Sciatic nerve (tissue), 2 donors: Measurements from ENCODE around the gene ZNG1B. TPM values are rescaled to one million over a fixed set of nuclear protein-coding genes. Genes with fewer than 3 reads are reported as not detected.
A peak's percentile ranks its signal among the peaks of the same experiment; 100 is the strongest.
"Not testable (repeated sequence)": the region's sequence is repeated elsewhere in the genome, so short reads cannot be mapped to it uniquely, and the experiment has no call there.

ENCODE experiments used
- ATAC-seq: fragments of 200-7000 bp; cut with Tn5 transposase; one replicate; pipeline ENCODE4 v1.9.1; 2020; ENCODE audit warnings: mild to moderate bottlenecking, moderate library complexity
- DNase-seq: peaks from one replicate; pipeline ENCODE4 v3.0.0-alpha.2; 2020; ENCODE audit warnings: low spot score
- intact Hi-C: fragments of 100-400 bp; cut with DNase I; formaldehyde crosslinking; loops from one replicate; pipeline ENCODE4 v1.14.2; 2022
- total RNA-seq: library from RNA; stranded (reverse); fragmentation: NEBNext Ultra II Directional; extraction: Animal tissue kit (Norgen Biotek cat#: 25700); gene quantifications from one replicate; pipeline ENCODE4 v1.2.1, GENCODE V29; 2021
- donor health status: DM: no; HTN: no; CAD: no.
- donor health status: DM: no; HTN: no; CAD: no.

Gene ZNG1B
- total RNA-seq, 1 donor from 2014 or later: 34.9 TPM

DNA sequence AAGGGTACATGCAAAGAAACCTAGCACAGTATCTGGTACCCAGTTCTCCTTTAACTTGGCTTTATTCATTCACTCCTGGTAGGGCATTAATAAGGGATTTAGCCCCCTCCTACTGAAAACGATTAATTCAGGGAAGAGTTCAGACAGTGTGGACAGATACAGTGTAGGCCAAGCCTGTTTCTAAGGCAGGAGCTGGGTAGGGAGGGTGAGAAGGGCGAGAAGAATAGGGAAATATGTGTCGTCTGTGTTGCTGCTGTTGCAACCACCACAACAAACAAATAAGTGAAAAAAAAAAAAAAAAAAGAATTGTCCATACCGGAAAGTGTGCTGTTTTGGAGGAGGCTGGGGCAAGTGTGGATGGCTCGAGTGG is 103.3 kb downstream of the ZNG1B start:
- DNase-seq, intact Hi-C loops: not testable (repeated sequence)
- peak; percentile 78 for ATAC-seq

GRCh38 chr2:113541204-113541975 is 103.9 kb downstream of the ZNG1B start:
- DNase-seq (peak; percentile 68), ATAC-seq (peak; percentile 82)

GRCh38 chr2:113541976-113542485 is 104.5 kb downstream of the ZNG1B start:
- DNase-seq (peak; percentile 58), ATAC-seq (peak; percentile 63)
- intact Hi-C loops: not testable (repeated sequence)

More at GRCh38 chr2:113541204-113541975, 103.9 kb downstream of the ZNG1B start:
- intact Hi-C loops: not testable (repeated sequence)

DNA sequence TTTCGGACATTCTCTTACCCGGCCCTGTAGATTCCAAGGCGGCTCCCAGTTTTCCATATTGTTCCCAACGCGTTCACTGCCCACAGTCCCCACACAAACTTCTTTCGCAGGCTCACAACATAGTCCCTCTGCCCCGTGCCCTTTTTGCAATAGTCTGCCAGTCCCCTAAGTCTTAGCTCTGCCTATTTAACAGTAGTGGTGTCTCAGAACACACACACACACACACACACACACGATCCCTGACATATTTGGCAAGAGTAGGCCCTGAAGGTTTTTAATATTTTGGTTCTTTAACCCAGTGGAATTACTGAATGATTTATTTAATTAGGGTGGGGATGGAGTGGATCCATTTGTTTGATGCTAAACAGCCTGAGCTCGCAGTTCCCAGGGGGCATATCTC is 105.0 kb downstream of the ZNG1B start:
- DNase-seq (peak; percentile 57), ATAC-seq (peak; percentile 55)
- intact Hi-C loops: not testable (repeated sequence)

Other genes with a start within 250 kb of the ZNG1B start
- gene PAX8, start 158.8 kb upstream of the ZNG1B start, total RNA-seq: 1.2 TPM
- not detected for gene FOXD4L1, start 61.0 kb downstream of the ZNG1B start, total RNA-seq
- gene RABL2A, start 189.6 kb downstream of the ZNG1B start, total RNA-seq: 27.3 TPM